ENCODE measurements around the gene MRPL36.

Gene MRPL36

DNA sequence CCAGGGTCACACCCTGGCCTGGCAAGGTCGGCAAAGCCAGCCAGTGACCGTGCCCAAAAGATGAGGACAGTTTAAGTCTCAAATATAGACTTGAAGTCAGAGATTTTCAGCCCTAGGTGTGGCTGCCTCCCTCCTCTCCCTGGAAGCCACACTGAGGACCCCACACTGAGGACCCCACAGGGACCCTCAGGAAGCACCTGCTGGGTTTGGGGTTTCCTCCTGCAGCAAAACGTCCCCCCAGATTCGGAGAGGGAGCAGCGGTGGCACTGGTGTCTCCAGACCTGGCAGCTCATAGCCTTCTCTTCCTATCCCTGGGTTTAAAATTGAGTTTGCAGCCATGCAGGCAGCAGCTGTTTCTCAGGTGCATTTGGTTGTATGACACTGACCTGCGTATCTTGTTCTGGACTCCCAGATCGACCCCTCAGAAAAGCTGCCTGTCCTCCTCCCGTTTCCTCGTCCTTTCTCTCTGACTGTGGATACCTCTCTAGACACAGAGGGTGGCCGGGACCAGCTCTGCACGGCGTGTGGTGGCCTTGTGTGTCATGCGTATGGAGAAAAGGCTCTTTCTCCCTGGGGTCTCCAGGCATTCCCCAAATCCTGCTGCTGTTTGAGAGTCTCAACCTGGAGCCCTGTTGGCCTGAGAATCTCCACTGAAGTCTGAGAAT, 36.6 kb downstream of the MRPL36 start:
- no peak for DNase-seq

DNA sequence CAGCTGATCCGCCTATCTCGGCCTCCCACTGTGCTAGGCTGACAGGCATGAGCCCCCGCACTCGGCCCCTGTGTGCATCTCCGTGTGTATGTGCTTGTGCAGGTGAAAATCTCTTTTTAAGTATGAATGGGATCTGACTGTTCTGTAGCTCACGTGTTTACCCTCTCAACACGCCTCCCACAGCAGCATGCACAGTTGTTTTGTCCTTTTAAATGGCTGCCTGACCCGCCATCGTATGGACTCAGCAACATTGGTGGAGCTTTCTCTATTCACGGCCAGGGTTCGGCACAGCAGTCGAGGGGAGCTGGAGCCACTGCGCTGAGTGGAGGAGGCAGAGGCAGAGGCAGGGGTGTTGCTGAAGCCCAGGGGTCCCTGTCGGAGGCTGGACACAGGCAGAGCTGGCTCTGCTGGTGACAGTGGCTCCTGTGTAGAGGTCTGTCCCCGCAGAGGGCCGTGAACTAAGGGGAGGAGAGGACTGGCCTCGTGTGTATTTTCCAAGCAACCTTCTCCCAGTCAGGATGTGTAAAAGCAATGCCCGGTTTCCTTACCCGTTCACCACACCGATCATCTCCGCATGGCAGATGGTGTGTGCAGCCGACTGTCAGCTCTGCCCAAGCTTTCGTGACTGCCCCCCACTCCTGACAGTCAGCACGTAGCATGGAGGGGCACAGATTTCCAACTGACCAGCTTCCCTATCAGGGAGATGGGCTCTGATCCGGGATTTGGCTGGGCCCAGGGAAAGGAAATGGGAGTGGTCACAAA, 37.3 kb downstream of the MRPL36 start:
- DNase-seq = no peak

DNA sequence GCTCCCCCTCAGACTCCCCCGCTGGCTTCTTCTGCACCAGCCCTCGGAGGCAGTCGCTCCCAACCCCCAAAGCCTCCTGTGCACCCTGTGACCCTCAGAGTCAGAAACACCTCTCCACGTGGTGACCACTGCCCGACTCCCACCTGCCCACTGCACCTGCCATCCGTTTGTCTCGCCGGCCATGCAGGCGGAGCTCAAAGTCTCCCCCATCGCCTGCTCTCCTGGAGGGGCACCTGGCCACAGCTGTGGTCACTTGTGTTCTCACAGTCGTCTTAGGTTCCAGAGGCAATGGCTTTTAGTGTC, 38.2 kb downstream of the MRPL36 start:
- DNase-seq = no peak

DNA sequence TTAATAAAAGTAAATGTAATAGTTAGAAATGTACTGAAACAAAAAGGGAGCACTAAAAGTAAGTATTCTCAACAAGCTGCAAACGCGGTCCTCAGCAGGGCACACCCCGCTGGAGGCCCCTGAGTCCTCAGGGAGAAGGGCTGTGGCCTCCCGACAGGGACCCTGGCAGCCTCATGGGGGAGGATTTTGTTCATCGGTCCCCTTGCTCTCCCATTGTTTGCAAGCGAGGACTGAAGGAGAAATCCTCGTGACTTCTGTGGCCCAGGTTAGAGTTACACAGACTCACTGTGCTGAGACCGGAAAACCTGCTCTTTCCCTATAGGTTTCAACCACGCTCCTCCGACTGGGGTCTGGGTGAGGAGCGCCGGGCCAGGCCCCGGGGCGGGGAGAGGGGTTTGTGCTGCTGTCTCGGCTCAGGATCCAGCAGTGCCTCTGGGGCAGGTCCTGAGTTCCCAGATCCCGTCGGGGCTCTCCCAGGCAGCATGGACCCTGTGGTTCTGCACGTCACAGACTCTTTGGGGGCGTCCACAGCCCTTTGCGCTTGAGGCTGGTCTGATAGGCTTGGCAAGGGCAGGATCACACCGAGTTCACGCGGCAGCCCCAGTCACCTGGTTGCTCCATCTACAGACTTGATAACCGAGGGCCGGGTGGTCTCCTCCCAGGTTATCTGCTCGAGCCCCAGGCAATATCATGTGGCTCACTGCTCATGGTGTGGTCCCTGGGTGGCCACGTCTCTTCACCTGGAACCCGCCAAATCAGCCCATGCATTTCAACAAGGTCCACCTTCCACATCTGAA, 38.8 kb downstream of the MRPL36 start:
- DNase-seq = no peak

DNA sequence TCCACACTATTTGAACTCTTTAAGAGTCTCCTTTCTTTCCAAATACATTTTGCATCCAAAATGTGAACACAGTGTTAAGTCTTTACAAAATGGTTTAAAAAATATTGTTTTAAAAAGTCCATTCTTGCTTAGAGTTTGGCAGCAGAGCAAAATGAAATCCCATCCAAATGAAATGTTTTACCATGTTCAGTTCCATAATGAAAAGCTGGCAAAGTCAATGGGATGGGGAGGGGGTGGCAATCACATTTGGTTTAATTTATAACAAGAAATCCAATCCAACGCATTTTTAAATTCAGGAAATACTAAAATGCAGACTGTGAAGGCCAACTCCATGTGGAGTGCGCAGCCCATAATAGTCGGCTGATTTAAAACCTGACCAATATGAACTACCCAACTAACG, 39.4 kb downstream of the MRPL36 start:
- no peak for DNase-seq

DNA sequence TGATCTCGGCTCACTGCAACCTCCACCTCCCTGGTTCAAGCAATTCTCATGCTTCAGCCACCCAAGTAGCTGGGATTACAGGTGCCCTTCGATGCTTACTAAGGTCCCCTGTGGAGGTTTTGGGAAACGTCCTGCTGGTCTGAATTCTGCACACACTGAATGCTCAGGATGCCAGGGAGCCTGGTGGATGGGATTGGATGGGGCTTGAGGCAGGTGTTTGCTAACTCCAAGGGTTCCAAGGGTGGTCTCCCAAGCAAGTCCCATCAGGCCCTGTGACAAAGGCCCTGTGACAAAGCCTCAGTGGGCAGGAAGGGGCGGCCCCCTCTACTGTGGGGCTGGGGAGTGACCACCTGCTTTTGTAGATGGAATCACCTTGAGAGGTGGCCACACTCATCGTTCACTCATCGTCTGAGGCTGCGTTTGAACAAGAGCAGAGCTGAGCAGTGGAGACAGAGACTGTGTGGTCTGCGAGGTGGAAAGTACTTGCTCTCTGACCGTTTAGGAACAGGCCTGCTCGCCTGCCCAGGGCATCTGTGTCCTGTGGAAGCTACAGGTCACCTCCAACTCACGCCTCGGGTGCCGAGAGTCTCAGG, 40.2 kb downstream of the MRPL36 start:
- DNase-seq = no peak

DNA sequence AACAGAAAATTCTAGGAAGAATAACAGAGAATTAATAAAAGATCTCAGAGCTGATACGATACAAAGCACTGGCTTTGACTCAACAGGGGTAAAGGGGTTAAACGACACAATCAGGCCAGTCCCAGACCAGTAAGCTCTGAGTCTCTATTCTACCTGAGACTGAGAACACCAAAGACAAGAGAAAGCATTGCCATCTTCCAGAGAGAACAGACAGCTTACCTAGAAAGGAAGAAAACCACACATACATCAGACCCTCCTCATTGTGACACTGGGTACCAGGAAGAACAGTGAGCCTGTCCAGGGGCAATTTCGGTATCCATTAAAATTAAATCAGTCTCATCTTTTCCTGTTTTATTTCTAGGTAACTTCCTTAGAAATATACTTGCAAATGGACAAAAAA, 41.1 kb downstream of the MRPL36 start:
- DNase-seq = no peak

DNA sequence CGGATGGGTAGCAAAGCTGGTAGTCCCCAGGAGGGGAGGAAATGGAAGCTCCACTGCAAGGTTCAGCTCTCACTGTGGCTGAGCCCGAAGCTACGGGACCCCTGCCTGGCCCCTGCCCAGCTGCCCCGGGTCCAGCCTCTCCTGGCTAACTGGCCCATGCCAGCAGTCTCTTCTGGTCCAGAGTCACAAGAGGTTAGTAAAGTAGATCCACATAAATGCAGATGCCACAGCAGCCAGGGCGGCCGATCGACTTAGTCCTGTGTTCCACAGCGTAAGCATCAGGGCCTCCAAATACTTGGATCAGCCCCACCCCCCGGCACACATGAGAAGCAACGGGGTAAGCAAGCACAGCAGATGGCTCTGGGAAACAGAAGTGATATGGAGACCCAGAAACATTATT, 42.1 kb downstream of the MRPL36 start:
- DNase-seq = no peak

DNA sequence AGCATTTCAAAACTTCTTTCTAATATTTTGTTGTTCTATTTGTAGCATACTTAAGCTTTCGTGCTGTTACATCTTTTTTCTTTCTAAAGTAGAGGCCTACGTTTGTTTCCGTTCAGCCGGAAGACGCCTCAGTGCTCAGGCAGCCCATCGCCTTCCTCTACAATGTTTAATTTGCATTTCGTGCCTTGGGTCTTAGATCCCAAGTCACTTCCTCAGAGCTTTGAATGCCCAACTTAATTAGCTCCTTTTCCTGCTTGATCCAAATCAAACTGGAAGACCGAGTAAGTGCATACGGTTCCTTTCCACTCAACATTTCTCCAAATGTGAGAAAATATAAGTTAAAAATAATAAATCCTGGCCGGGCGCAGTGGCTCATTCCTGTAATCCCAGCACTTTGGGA, 43.2 kb downstream of the MRPL36 start:
- DNase-seq = no peak

DNA sequence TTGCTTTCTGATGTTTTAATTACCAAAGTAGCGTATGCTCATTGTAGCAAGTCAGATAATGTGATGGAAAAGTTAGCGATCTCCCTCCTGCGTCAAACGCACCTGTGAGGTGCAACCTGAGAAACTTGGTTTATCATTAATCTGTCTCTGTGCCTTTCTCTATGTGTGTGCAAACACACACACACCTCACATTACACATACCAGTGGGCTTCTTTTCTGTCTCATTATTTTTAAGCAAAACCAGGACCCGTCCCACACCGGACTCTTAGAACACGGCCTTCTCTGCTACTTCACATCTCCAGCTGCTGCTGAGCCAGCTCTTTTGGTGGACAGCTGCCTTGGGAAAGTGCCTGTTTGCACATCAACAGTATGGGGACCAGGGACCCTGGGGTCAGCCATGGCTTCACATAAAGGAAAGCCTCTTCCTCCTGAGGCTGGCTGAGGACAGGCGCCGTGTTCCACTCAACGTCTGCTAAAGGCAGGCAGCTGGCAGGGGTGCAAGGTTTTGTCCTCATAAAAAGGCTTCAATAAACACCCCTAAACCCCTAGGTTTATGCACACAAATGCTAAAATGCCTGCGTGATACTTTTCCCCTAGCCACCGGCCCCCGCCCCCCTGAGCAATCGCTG, 44.2 kb downstream of the MRPL36 start:
- no peak for DNase-seq

DNA sequence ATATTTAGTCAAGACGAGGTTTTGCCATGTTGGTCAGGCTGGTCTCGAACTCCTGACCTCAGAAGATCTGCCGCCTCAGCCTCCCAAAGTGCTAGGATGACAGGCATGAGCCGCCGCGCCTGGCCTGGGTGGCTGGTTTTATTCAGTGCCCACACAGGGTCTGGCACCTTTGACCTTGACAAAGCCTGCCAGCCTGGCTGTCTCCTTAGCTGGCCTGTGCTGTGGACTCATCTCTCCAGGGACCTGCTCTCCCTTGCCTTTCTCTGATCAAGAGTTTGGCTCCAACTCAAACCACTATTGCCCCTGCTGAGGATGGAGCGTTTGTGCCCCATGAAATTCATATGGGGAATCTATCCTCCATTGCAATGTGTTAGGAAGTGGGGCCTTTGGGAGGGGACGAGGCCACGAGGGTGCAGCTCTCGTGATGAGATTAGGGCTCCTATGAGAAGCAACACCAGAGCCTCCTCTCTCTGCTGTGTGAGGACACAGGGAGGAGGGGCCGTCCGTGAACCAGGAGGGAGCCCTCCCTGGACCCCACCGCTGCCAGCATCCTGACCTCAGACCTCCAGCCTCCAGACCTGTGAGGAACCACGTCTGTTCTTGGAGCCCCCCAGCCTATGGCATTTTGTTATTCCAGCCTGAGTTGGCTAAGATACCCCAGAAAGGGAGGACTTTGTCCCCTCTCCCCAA, 45.0 kb downstream of the MRPL36 start:
- no peak for DNase-seq

DNA sequence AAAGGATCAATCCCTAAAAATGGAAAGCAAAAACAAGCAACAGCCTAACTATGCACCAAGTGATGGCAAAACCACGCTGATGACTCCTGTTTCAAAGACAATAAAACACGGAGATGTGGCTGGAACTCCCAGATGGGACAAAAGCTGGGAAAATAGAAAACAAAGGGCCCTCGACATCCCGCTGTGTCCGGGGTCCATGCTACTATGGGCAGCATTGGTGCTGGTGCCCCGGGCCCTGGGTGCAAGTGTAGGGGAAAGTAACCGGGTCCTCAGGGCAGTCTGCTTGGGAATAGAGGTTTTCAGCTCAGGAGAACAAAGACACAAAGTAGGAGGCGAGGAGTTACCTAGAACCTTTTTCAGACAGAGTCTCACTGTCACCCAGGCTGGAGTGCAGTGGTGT, 46.1 kb downstream of the MRPL36 start:
- no peak for DNase-seq

DNA sequence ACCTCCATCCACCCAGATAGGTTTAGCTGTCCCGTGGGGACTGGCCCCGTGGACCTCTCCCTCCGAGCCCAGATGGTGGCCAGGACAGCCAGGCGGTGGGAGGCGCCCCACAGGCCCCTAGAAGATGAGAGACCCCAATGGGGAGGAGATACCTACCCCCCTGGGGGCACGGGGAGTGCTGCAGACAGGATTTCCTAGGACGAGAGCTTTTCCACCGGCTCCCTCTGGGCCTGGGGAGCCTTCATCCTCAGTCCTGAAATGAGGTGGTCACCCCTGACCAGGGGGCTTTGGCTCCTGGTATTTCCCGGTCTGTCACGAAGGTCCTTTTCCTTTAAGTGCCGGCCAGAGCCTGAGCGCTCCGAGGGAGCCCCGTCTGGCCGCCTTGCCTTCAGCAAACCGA, 46.8 kb downstream of the MRPL36 start:
- DNase-seq = no peak

DNA sequence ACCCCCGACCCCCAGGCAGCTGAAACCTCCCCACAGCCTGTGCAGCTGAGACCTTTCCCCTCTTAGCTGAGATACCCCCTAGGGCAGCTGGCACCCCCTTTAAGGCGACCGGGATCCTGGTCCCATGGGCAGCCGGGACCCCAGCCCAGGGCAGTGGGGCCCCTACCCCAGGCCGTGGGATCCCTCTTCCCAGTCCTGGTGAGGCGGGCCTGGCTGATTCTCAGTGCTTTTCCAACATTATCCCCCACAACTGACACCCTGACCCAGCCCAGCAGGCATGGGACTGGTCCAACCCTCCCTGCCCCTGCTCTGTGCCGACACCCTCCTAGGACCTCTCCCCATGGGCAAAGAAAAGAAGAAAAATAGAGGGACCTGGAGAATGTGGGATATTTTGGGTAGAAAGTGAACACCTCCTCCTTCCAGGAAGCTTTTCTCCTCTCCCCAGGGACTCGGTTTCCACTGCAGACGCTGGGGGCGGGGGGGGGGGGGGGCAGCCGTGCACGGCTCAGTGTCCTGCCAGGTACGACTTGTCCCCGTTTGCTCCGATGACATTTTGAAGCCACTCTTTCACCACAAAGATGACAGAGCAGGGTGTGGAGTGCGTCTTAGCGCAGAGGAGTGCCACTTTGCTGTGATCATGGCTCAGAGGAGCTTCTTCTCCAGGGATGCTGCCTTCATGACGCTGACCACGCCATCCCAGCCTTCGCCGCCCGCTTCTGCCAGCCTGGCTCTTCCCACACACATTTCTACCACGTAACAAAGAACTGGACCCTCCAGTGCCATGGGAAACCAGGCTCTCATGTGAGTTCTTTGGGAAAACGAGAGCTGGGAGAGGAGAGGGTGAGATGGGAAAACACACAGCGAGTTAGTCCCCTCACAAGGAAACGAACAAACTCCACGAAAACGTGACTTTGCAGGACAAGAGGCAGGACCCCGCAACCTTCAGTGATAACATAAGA, 47.5 kb downstream of the MRPL36 start:
- DNase-seq = no peak

DNA sequence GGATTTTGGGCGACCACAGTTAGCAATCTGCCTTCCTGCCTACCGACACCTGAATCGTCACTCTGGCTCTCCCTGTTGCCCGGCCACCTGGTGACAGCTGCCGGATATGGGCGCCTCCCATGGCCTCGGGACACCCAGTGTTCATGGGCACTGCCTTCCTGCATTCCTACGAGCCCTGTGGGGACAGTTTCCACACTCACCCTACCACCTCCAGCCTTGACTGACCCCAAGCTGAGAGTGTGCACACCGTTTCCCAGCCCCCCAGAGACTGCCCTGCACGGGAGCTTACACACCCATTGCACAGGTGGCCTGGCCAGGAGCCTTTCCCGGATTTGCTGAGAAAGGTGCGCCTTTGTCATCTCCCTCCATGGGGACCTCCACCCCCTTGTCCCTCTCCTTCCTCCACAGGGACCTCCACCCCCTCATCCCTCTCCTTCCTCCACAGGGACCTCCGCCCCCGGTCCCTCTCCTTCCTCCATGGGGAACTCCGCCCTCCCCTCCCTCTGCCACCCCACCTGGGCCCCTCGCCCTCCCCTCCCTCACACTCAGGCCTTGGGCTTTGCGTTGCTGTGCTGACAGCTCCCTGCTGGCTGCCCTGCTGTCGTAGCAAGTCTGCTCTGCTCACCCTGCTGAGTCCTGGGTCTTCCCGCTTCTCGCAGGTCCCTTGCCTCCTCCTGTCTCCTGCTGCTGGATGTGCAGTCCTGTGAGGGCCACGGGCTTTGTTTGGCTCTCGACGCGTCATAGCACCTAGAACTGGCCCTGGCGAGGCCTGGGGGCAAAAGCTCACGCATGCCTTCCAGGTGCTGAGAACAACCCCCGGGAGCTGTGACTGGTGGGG, 48.4 kb downstream of the MRPL36 start:
- no peak for DNase-seq

DNA sequence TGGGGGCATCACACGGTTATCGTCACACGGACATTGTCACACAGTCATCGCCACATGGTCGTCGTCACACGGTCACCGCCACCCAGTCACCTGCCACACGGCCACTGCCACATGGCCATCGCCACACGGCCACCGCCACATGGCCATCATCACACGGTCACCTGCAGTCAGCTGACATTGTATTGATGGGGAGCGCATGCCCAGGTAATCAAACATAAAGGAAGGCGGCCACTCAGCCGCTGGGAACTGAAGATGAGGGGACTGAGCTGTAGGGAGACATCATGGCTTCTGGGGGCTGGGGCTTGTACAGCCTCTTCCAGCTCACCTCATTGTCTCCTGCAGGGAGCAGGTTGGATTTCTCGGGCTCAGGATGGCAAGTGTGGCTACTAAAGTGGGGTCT, 49.2 kb downstream of the MRPL36 start:
- DNase-seq = no peak

DNA sequence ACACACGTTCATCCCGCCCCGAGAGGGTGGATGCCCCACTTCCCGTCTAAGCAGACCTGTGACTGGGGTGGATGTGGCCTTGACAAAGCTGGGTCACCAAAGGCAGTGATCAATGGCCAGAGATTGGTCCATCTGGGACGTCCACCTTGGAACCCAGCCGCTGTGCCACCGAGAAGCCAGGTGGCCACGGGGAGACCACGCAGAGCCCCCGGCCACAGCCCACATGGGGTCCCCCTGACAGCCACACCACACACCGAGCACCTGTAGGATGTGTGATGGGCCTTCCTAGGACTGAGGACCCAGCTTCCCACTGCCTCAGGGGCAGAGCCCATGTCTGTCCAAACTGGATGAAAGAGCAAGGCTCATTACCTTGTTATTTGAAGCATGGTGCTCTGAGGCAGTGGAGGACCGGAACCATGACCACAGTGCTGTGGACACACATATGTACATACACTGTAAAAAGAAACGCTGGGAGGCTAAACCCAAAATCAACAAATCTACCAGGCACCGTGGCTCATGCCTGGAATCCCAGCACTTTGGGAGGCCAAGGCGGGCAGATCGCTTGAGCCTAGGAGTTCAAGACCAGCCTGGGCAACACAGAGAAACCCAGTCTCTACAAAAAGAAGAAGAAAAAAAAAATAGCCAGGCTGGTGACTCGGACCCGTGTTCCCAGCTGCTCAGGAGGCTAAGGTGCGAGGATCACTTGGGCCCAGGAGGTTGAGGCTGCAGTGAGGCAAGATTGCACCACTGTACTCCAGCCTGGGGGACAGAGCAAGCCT, 50.1 kb downstream of the MRPL36 start:
- no peak for DNase-seq

DNA sequence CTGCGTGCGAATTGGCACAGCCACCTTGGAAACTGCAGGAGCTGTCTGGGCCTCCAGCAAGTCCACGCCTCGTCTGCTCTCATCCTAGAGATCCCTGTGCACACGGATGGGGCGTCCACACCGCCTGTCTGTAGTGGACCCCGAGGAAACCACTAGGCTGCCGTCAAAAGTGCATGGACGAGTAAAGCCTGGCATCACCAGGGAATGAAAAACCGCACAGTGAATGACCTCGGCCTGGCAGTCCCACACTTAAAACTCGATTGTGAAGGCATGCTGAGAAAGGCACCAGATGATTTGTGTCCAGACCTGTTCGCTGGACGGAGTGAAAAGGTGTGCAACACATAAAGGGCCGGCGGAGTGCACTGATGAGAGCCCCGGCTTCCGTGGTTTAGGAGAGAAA, 50.8 kb downstream of the MRPL36 start:
- DNase-seq = no peak

Measured in GF-D8 (cell line).